GM21786 (cell line): ENCODE data around the gene TMIE.

Experiments used
- ATAC-seq: cut with Tn5 transposase; IDR thresholded peaks from one replicate; pipeline ENCODE4 v1.9.1; 2021; ENCODE audit not compliant: unreplicated experiment

TMIE gene

DNA sequence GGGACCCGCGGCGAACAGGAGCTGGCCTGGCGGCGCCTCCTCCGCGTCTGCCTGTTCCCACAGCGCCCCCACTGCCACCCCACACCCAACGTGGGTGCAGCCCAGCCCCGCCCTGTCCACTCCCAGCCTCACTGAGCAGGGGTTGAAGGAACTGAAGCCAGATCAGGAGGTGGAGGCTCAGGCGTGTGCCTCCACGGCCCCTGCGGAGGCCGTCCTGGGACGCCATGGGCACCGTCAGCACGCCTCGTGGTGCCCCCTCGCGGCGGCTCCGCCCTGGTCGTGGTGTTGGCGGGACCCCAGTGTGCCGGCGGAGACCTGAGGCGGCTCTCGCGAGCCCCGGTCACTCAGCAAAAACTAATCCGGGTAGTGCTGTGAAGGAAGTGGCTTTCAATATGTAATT, 55.5 kb downstream of the TMIE start:
- no peak for ATAC-seq

DNA sequence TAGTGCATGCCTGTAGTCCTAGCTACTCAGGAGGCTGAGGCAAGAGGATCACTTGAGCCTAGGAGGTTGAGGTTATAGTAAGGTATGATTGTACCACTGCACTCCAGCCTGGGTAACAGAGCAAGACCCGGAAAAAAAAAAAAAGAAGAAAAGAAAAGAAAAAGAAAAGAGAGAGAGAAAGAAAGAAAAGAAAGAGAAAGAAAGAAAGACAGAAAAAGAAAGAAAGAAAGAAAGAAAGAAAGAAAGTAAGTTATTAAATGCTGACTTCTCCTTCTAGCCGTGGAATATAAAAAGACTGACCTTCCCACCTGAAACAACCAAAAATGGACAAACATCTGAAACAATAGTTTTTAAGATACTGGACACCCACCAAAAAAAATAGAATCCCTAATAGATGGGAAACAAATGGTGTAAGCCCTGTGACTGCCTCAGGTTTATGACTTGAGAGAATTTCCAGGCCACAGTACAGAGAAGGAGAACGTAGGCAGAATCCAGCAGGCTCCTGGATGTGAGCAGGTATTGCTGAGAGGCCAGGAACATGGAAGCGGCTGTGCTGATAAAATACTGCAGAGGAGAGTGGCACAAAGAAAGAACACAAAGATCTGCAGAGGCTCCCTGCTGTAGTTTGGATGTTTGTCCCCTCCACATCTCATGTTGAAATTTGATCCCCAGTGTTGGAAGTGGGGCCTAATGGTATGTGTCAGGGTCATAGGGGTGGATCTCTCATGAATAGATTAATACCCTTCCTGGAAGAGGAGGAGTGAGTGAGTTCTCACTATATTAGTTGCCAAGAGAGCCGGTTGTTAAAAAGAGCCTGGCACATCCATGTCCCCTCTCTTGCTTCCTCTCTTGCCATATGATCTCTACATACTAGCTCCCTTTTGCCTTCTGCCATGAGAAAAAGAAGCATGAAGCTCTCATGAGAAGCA, 58.3 kb downstream of the TMIE start:
- no peak for ATAC-seq
